IMR-90 (cell line): ENCODE measurements around the gene CLN3. TPM values are rescaled to one million over a fixed set of nuclear protein-coding genes. Genes with fewer than 3 reads are reported as not detected.

ENCODE experiments used
- ATAC-seq: fragments of 200-7000 bp; cut with Tn5 transposase; 2 replicates; pipeline ENCODE4 v1.9.1; 2020; ENCODE audit warnings: low read depth, mild to moderate bottlenecking, moderate library complexity
- BruUV-seq: library from RNA; stranded (reverse); fragments of 400-500 nt; replicated peaks from 2 replicates; lab custom pipeline; 2021; lab: Mats Ljungman, UMichigan
- CTCF ChIA-PET: fragments of 300-600 bp; formaldehyde crosslinking; extraction: SDS; loops from one replicate; lab custom pipeline; 2021; ENCODE audit warnings: antibody characterized with exemption; lab: Yijun Ruan, JAX
- POLR2A ChIA-PET: fragments of 300-600 bp; sonication (Branson Sonifier 250); formaldehyde crosslinking; loops from one replicate; lab custom pipeline; 2022; ENCODE audit warnings: antibody characterized with exemption; ENCODE audit not compliant: unreplicated experiment; lab: Charles Lee
- DNase-seq: peaks from one replicate; pipeline ENCODE4 v3.0.0; 2013
- H2AFZ ChIP-seq: replicated peaks from 2 replicates; pipeline ENCODE3; 2013; ENCODE audit warnings: low read length, mild to moderate bottlenecking; ENCODE audit not compliant: poor library complexity
- H2AK5ac ChIP-seq: 2 replicates; pipeline ENCODE4 v1.6.1; 2013; ENCODE audit warnings: low read depth, low read length, inconsistent platforms
- H2AK9ac ChIP-seq: replicated peaks from 2 replicates; pipeline ENCODE3; 2013; ENCODE audit warnings: mild to moderate bottlenecking, low read depth, low read length, moderate library complexity; ENCODE audit not compliant: poor library complexity
- H2BK120ac ChIP-seq: 2 replicates; pipeline ENCODE4 v1.6.1; 2013; ENCODE audit warnings: low read depth, low read length, inconsistent platforms
- H2BK15ac ChIP-seq: 3 replicates; pipeline ENCODE4 v1.6.1; 2013; ENCODE audit warnings: low read depth, low read length, inconsistent platforms
- H2BK20ac ChIP-seq: 2 replicates; pipeline ENCODE4 v1.6.1; 2013; ENCODE audit warnings: low read depth, mild to moderate bottlenecking, inconsistent platforms, low read length, moderate library complexity
- H2BK5ac ChIP-seq: 2 replicates; pipeline ENCODE4 v1.6.1; 2013; ENCODE audit warnings: mild to moderate bottlenecking, low read depth, low read length, inconsistent platforms; ENCODE audit not compliant: poor library complexity, severe bottlenecking
- H3K14ac ChIP-seq: replicated peaks from 2 replicates; pipeline ENCODE4 v1.6.1; 2013; ENCODE audit warnings: low read depth, low read length, inconsistent platforms
- H3K18ac ChIP-seq: 2 replicates; pipeline ENCODE4 v1.6.1; 2013; ENCODE audit warnings: low read depth, low read length, control low read depth
- H3K23ac ChIP-seq: 2 replicates; pipeline ENCODE4 v1.6.1; 2013; ENCODE audit warnings: low read depth, low read length, inconsistent platforms
- H3K27ac ChIP-seq: 2 replicates; pipeline ENCODE4 v1.5.1; 2013; ENCODE audit warnings: mild to moderate bottlenecking, control low read depth, low read length; ENCODE audit not compliant: insufficient read depth
- H3K27me3 ChIP-seq: 2 replicates; pipeline ENCODE4 v1.6.1; 2013; ENCODE audit warnings: low read length; ENCODE audit not compliant: control insufficient read depth, insufficient read depth
- H3K36me3 ChIP-seq: 2 replicates; pipeline ENCODE4 v1.6.1; 2013; ENCODE audit warnings: low read length, mixed read lengths; ENCODE audit not compliant: control insufficient read depth, insufficient read depth
- H3K4ac ChIP-seq: 2 replicates; pipeline ENCODE4 v1.6.1; 2013; ENCODE audit warnings: low read depth, low read length, inconsistent platforms
- H3K4me1 ChIP-seq: 2 replicates; pipeline ENCODE4 v1.6.1; 2013; ENCODE audit warnings: low read length, mixed read lengths; ENCODE audit not compliant: control insufficient read depth, insufficient read depth
- H3K4me2 ChIP-seq: 2 replicates; pipeline ENCODE4 v1.6.1; 2013; ENCODE audit warnings: low read depth, mild to moderate bottlenecking, control low read depth, low read length, moderate library complexity
- H3K4me3 ChIP-seq: 2 replicates; pipeline ENCODE4 v1.5.1; 2013; ENCODE audit warnings: low read depth, mild to moderate bottlenecking, control low read depth, low read length, moderate library complexity; ENCODE audit not compliant: insufficient read depth
- H3K56ac ChIP-seq: 2 replicates; pipeline ENCODE4 v1.6.1; 2013; ENCODE audit warnings: low read length, inconsistent platforms; ENCODE audit not compliant: insufficient read depth; ENCODE audit errors: extremely low read depth
- H3K79me1 ChIP-seq, 2 experiments: 2 replicates each; pipeline ENCODE4 v1.6.1; 2013; ENCODE audit warnings: low read length in 2 of 2, inconsistent platforms in 1 of 2, low read depth in 1 of 2
- H3K9ac ChIP-seq: 2 replicates; pipeline ENCODE4 v1.6.1; 2013; ENCODE audit warnings: low read depth, low read length, control low read depth
- H3K9me1 ChIP-seq: 2 replicates; pipeline ENCODE4 v1.6.1; 2013; ENCODE audit warnings: low read length, inconsistent platforms; ENCODE audit not compliant: insufficient read depth
- H3K9me3 ChIP-seq: 2 replicates; pipeline ENCODE4 v1.6.1; 2013; ENCODE audit warnings: low read length; ENCODE audit not compliant: control insufficient read depth, insufficient read depth
- H4K20me1 ChIP-seq: 2 replicates; pipeline ENCODE4 v1.6.1; 2013; ENCODE audit warnings: low read length, inconsistent platforms; ENCODE audit not compliant: insufficient read depth
- H4K5ac ChIP-seq: 2 replicates; pipeline ENCODE4 v1.6.1; 2013; ENCODE audit warnings: mild to moderate bottlenecking, low read depth, low read length, control low read depth
- H4K8ac ChIP-seq, 2 experiments: 2 replicates each; pipeline ENCODE4 v1.6.1; 2013; ENCODE audit warnings: low read depth in 2 of 2, low read length in 2 of 2, control low read depth in 1 of 2, inconsistent platforms in 1 of 2
- H4K91ac ChIP-seq: 2 replicates; pipeline ENCODE4 v1.6.1; 2013; ENCODE audit warnings: low read depth, low read length, inconsistent platforms; ENCODE audit not compliant: insufficient read depth
- CEBPB ChIP-seq: IDR thresholded peaks from 2 replicates; pipeline ENCODE4 v1.6.1; 2012; ENCODE audit warnings: low read depth, low read length, improper control_type of control experiment
- CHD1 ChIP-seq: IDR thresholded peaks from 2 replicates; pipeline ENCODE4 v1.6.1; 2012; ENCODE audit warnings: low read depth, low read length, improper control_type of control experiment
- CTCF ChIP-seq: conservative IDR thresholded peaks from 2 replicates; pipeline ENCODE4 v1.5.1; 2012; ENCODE audit warnings: mild to moderate bottlenecking, low read depth, low read length, improper control_type of control experiment
- ELK1 ChIP-seq: fragments of 150-350 bp; IDR thresholded peaks from 2 replicates; pipeline ENCODE4 v1.6.1; 2016; ENCODE audit warnings: low read depth, mild to moderate bottlenecking, low read length, moderate library complexity, borderline replicate concordance
- FOS ChIP-seq: fragments of 150-350 bp; IDR thresholded peaks from 2 replicates; pipeline ENCODE4 v1.6.1; 2016; ENCODE audit warnings: low read depth, low read length
- MAFK ChIP-seq: IDR thresholded peaks from 2 replicates; pipeline ENCODE4 v1.6.1; 2012; ENCODE audit warnings: low read depth, low read length, improper control_type of control experiment
- MAZ ChIP-seq: IDR thresholded peaks from 2 replicates; pipeline ENCODE4 v1.6.1; 2012; ENCODE audit warnings: low read depth, mild to moderate bottlenecking, low read length, improper control_type of control experiment, moderate library complexity, borderline replicate concordance
- MXI1 ChIP-seq: IDR thresholded peaks from 2 replicates; pipeline ENCODE4 v1.6.1; 2012; ENCODE audit warnings: low read depth, mild to moderate bottlenecking, low read length, moderate library complexity, borderline replicate concordance
- NFE2L2 ChIP-seq: fragments of 150-350 bp; IDR thresholded peaks from 2 replicates; pipeline ENCODE4 v1.6.1; 2016; ENCODE audit warnings: low read depth, mild to moderate bottlenecking, low read length
- POLR2A ChIP-seq: IDR thresholded peaks from 2 replicates; pipeline ENCODE4 v1.6.1; 2012; ENCODE audit warnings: mild to moderate bottlenecking, low read depth, low read length
- RAD21 ChIP-seq: IDR thresholded peaks from 2 replicates; pipeline ENCODE4 v1.6.1; 2012; ENCODE audit warnings: low read length, improper control_type of control experiment
- RCOR1 ChIP-seq: IDR thresholded peaks from 2 replicates; pipeline ENCODE4 v1.6.1; 2012; ENCODE audit warnings: mild to moderate bottlenecking, low read length, improper control_type of control experiment; ENCODE audit not compliant: insufficient replicate concordance
- RFX5 ChIP-seq: IDR thresholded peaks from 2 replicates; pipeline ENCODE4 v1.8.0; 2012; ENCODE audit warnings: low read depth, mild to moderate bottlenecking, low read length, moderate library complexity
- SMC3 ChIP-seq: fragments of 150-350 bp; IDR thresholded peaks from 2 replicates; pipeline ENCODE4 v1.6.1; 2016; ENCODE audit warnings: low read depth, mild to moderate bottlenecking, antibody characterized with exemption, low read length, moderate library complexity
- WGBS, 2 experiments: methylation state at CpG; one replicate each; pipeline versions ENCODE4 v1.1.5 to v1.1.7; 2013; ENCODE audit warnings: missing lambda C conversion rate in 2 of 2; ENCODE audit not compliant: insufficient read length in 1 of 2; ENCODE audit errors: extremely low coverage in 2 of 2; 5-methylcytosine and 5-hydroxymethylcytosine counted together
- dilution Hi-C: fragments of 300-500 bp; cut with HindIII; formaldehyde crosslinking; loops from one replicate; pipeline ENCODE4 v1.14.3; 2018; ENCODE audit warnings: low sequenced_read_pairs; ENCODE audit not compliant: unreplicated experiment
- in situ Hi-C: fragments of 300-500 bp; cut with MboI; formaldehyde crosslinking; loops from 3 replicates; pipeline ENCODE4 v1.14.3; 2019; ENCODE audit warnings: low sequenced_read_pairs, inconsistent platforms, mixed read lengths
- intact Hi-C: fragments of 100-400 bp; cut with micrococcal nuclease; formaldehyde crosslinking; loops from 2 replicates; pipeline ENCODE4 v1.10.0; 2022
- polyA plus RNA-seq, 3 experiments: library from polyadenylated mRNA; depleted of rRNA; stranded (reverse); fragments of >200 nt; gene quantifications; 2 replicates each; pipeline ENCODE4 v1.2.3, GENCODE V29; 2012; ENCODE audit warnings: low replicate concordance in 1 of 3
- total RNA-seq: library from RNA; depleted of rRNA; stranded (reverse); fragments of >200 nt; gene quantifications from 2 replicates; pipeline ENCODE4 v1.2.3, GENCODE V29; 2012

The CLN3 gene
- total and polyA plus RNA-seq, 2 of the 4 experiments (the other 2 are of a cell fraction), result 3.9 to 15.9 TPM

- DNase-seq, result no peak
- in situ Hi-C loops (no loop called here), dilution Hi-C loops (no loop called here), intact Hi-C loops (loop anchor here (5.0 kb wide), 2 partner anchors 42 to 83 kb away; partner anchors contain the start of genes APOBR and CLN3)
- no peak overlapping the region for H3K4me3 ChIP-seq
- no TSS peak for BruUV-seq
- H4K8ac ChIP-seq, result no peak overlapping the region
- no peak overlapping the region for H4K91ac ChIP-seq
- no peak overlapping the region for H3K4ac ChIP-seq
- H2AK9ac ChIP-seq, result no peak overlapping the region
- no peak overlapping the region for H2AFZ ChIP-seq
- H3K9ac ChIP-seq, result no peak overlapping the region
- H3K4me2 ChIP-seq, result no peak overlapping the region
- ChIA-PET CTCF (no interaction called here), POLR2A (no interaction called here)
- ATAC-seq, result no peak
- no peak overlapping the region for H2BK15ac ChIP-seq
- no peak overlapping the region for H3K23ac ChIP-seq
- WGBS, 2 experiments, result 20% methylated on average over 1 of the region's 5 CpGs; no CpG with 5 or more reads in 1 of the 2 experiments
- no peaks in the 10 kb centered on the region for H3K27me3 ChIP-seq
- no peak overlapping the region for H2BK5ac ChIP-seq
- H3K14ac ChIP-seq, result no peak overlapping the region
- no peak overlapping the region for H2BK120ac ChIP-seq
- peaks cover 17 to 26% of the 10 kb centered on the region in 2 experiments for H3K79me1 ChIP-seq
- no peak overlapping the region for H4K5ac ChIP-seq
- H2BK20ac ChIP-seq, result no peak overlapping the region
- H3K27ac ChIP-seq, result no peak overlapping the region
- H3K18ac ChIP-seq, result no peak overlapping the region
- peaks cover 28% of the 10 kb centered on the region for H3K36me3 ChIP-seq
- H3K9me3 ChIP-seq, result no peaks in the 10 kb centered on the region
- no peak overlapping the region for H2AK5ac ChIP-seq
- no peak overlapping the region for H3K56ac ChIP-seq
- no peak for TF ChIP-seq MAZ
- no peak for TF ChIP-seq RFX5
- no peak for TF ChIP-seq MXI1
- TF ChIP-seq RCOR1, result no peak
- TF ChIP-seq SMC3, result no peak
- TF ChIP-seq RAD21, result no peak
- TF ChIP-seq POLR2A, result no peak
- no peak for TF ChIP-seq MAFK
- TF ChIP-seq FOS, result no peak
- no peak for TF ChIP-seq CHD1
- TF ChIP-seq ELK1, result no peak
- no peak for TF ChIP-seq NFE2L2
- TF ChIP-seq CTCF, result no peak
- no peak for TF ChIP-seq CEBPB
- H3K9me1 ChIP-seq, result peaks cover 12% of the 10 kb centered on the region; the same call in 1 of the 2 replicates
- no peaks in the 10 kb centered on the region; the same call in 1 of the 2 replicates for H4K20me1 ChIP-seq
- H3K4me1 ChIP-seq, result peaks cover 9% of the 10 kb centered on the region
Observed at GRCh38 chr16:28534542-28535373, 42.9 kb upstream of the CLN3 start.
